ENCODE measurements around the gene CASP8AP2. TPM values are rescaled to one million over a fixed set of nuclear protein-coding genes. Genes with fewer than 3 reads are reported as not detected.

The CASP8AP2 gene
- total and polyA plus RNA-seq, 2 donors (not counting 3 experiments of a cell fraction or from before 2014, with no cell fraction given) = 4.7 to 22.0 TPM

GRCh38 chr6:89784838-89785237 is 44.8 kb upstream of the CASP8AP2 start:
- no peak for DNase-seq (ENCODE audit: low read depth, low spot score)
- H3K9me3 ChIP-seq (replicated peaks; ENCODE audit: control insufficient read depth, insufficient read depth, low read length) = no peaks in the 10 kb centered on the region
- H4K20me1 ChIP-seq (replicated peaks; ENCODE audit: control insufficient read depth, extremely low read depth, insufficient read depth, low read length) = no peaks in the 10 kb centered on the region
- no peaks in the 10 kb centered on the region for H3K9me1 ChIP-seq (replicated peaks; ENCODE audit: control insufficient read depth, extremely low read depth, insufficient read depth, low read length)
- H3K36me3 ChIP-seq (ENCODE audit: control insufficient read depth in 2 of 2, extremely low read depth in 1 of 2, insufficient read depth in 2 of 2, low read length in 2 of 2) = peaks cover 2 to 11% of the 10 kb centered on the region in 2 experiments
- TF ChIP-seq JUN (IDR thresholded peaks at IDR 0.05; ENCODE audit: borderline replicate concordance, insufficient read depth, insufficient read length, low read depth) (no peak), POLR2A (IDR thresholded peaks at IDR 0.05; ENCODE audit: low read depth, low read length) (no peak), CTCF (IDR thresholded peaks at IDR 0.05; ENCODE audit: extremely low read depth in 1 of 2, insufficient read depth in 1 of 2, low read depth in 1 of 2, low read length in 2 of 2) (no peak)
- dilution Hi-C loops (cut with MboI; ENCODE audit: extremely low pct_ligation_motif_present, low sequenced_read_pairs) (no loop called here), intact Hi-C loops (cut with micrococcal nuclease) (no loop called here)
- no peak overlapping the region for H3K27ac ChIP-seq (ENCODE audit: insufficient read depth, low read depth, low read length)
- no peaks in the 10 kb centered on the region for H3K27me3 ChIP-seq (ENCODE audit: control insufficient read depth in 2 of 2, insufficient read depth in 2 of 2, low read length in 2 of 2)
- POLR2A ChIA-PET = no interaction called here
- no peak overlapping the region for H3K9ac ChIP-seq (replicated peaks; ENCODE audit: extremely low read depth, insufficient read depth, low read length)
- H2AFZ ChIP-seq (ENCODE audit: low read depth, low read length) = no peak overlapping the region
- no peaks in the 10 kb centered on the region for H3K4me1 ChIP-seq (ENCODE audit: control insufficient read depth, extremely low read depth, insufficient read depth, low read length)
- no peaks in the 10 kb centered on the region for H3K79me2 ChIP-seq (ENCODE audit: control insufficient read depth, insufficient read depth, low read length)
- CTCF ChIA-PET = interaction anchor here (2.4 kb wide), 1 partner anchor 15 kb away, joined by 7 read pairs; no protein-coding TSS in a partner anchor
- FAIRE-seq = no peak
- H3K4me2 ChIP-seq (ENCODE audit: insufficient read depth, low read length) = no peak overlapping the region
- no peak overlapping the region for H3K4me3 ChIP-seq (replicated peaks in 1 of 3; ENCODE audit: insufficient read depth in 1 of 3, low read depth in 1 of 3, low read length in 3 of 3)
- no TSS peak for BruUV-seq (replicated peaks)

GRCh38 chr6:89786970-89787369 is 42.7 kb upstream of the CASP8AP2 start:
- H2AFZ ChIP-seq (ENCODE audit: low read depth, low read length) = no peak overlapping the region
- no peak overlapping the region for H3K27ac ChIP-seq (ENCODE audit: insufficient read depth, low read depth, low read length)
- no peak for TF ChIP-seq CTCF (IDR thresholded peaks at IDR 0.05; ENCODE audit: extremely low read depth in 1 of 2, insufficient read depth in 1 of 2, low read depth in 1 of 2, low read length in 2 of 2)
- TF ChIP-seq MAX (IDR thresholded peaks at IDR 0.05; ENCODE audit: insufficient read depth, insufficient read length) = no peak
- TF ChIP-seq POLR2AphosphoS5 (IDR thresholded peaks at IDR 0.05; ENCODE audit: insufficient read depth, low read depth, low read length) = no peak
- TF ChIP-seq FOS (IDR thresholded peaks at IDR 0.05; ENCODE audit: borderline replicate concordance, insufficient read depth, low read length) = no peak
- no peak for TF ChIP-seq EZH2 (IDR thresholded peaks at IDR 0.05; ENCODE audit: borderline replicate concordance, low read depth, low read length, severe bottlenecking)
- TF ChIP-seq GATA2 (IDR thresholded peaks at IDR 0.05; ENCODE audit: insufficient read depth, insufficient read length, low read depth, low read length) = no peak
- TF ChIP-seq JUN (IDR thresholded peaks at IDR 0.05; ENCODE audit: borderline replicate concordance, insufficient read depth, insufficient read length, low read depth) = no peak
- TF ChIP-seq MYC (IDR thresholded peaks at IDR 0.05; ENCODE audit: low read depth, low read length) = no peak
- TF ChIP-seq POLR2A (IDR thresholded peaks at IDR 0.05; ENCODE audit: low read depth, low read length) = no peak
- intact Hi-C loops (cut with micrococcal nuclease) = no loop called here
- no peaks in the 10 kb centered on the region for H3K9me3 ChIP-seq (replicated peaks; ENCODE audit: control insufficient read depth, insufficient read depth, low read length)
- no peak overlapping the region for H3K4me3 ChIP-seq (replicated peaks in 1 of 3; ENCODE audit: insufficient read depth in 1 of 3, low read depth in 1 of 3, low read length in 3 of 3)
- H3K4me2 ChIP-seq (ENCODE audit: insufficient read depth, low read length) = no peak overlapping the region
- BruUV-seq (replicated peaks) = no TSS peak
- H3K9ac ChIP-seq (replicated peaks; ENCODE audit: extremely low read depth, insufficient read depth, low read length) = no peak overlapping the region
- ChIA-PET CTCF (interaction anchor here (2.4 kb wide), 1 partner anchor 13 kb away, joined by 7 read pairs; no protein-coding TSS in a partner anchor), POLR2A (no interaction called here)
- H4K20me1 ChIP-seq (replicated peaks; ENCODE audit: control insufficient read depth, extremely low read depth, insufficient read depth, low read length) = no peaks in the 10 kb centered on the region
- no peaks in the 10 kb centered on the region for H3K79me2 ChIP-seq (ENCODE audit: control insufficient read depth, insufficient read depth, low read length)
- H3K27me3 ChIP-seq (ENCODE audit: control insufficient read depth in 2 of 2, insufficient read depth in 2 of 2, low read length in 2 of 2) = no peaks in the 10 kb centered on the region
- dilution Hi-C loops (cut with MboI; ENCODE audit: extremely low pct_ligation_motif_present, low sequenced_read_pairs) = no loop called here
- DNase-seq (ENCODE audit: low read depth, low spot score) (no peak), FAIRE-seq (no peak)
- no peaks in the 10 kb centered on the region for H3K9me1 ChIP-seq (replicated peaks; ENCODE audit: control insufficient read depth, extremely low read depth, insufficient read depth, low read length)
- peaks cover 3 to 14% of the 10 kb centered on the region in 2 experiments for H3K36me3 ChIP-seq (ENCODE audit: control insufficient read depth in 2 of 2, extremely low read depth in 1 of 2, insufficient read depth in 2 of 2, low read length in 2 of 2)
- no peaks in the 10 kb centered on the region for H3K4me1 ChIP-seq (ENCODE audit: control insufficient read depth, extremely low read depth, insufficient read depth, low read length)
